HepG2 (cell line): ENCODE data around the gene HHIPL1. TPM values are rescaled to one million over a fixed set of nuclear protein-coding genes. Genes with fewer than 3 reads are reported as not detected.

Experiments used
- GATAD2A ChIP-seq: IDR thresholded peaks from 2 replicates; pipeline ENCODE4 v1.6.1; 2016
- KIAA2018 ChIP-seq: sonication (generic); formaldehyde crosslinking; IDR thresholded peaks from 2 replicates; pipeline ENCODE4 v1.5.0; 2020; ENCODE audit warnings: mild to moderate bottlenecking, missing genetic modification reagents, borderline replicate concordance
- NFKB2 ChIP-seq: sonication (generic); formaldehyde crosslinking; IDR thresholded peaks from 2 replicates; pipeline ENCODE4 v1.4.0; 2020; ENCODE audit warnings: missing genetic modification reagents, borderline replicate concordance
- SKI ChIP-seq: fragments of 450-650 bp; IDR thresholded peaks from one replicate; pipeline ENCODE4 v1.6.1; 2018; ENCODE audit warnings: mild to moderate bottlenecking; ENCODE audit not compliant: partially characterized antibody
- SMAD1 ChIP-seq: sonication (generic); formaldehyde crosslinking; IDR thresholded peaks from 2 replicates; pipeline ENCODE4 v1.4.0; 2020; ENCODE audit warnings: missing genetic modification reagents, low read depth, mild to moderate bottlenecking, borderline replicate concordance
- SRSF4 ChIP-seq: fragments of 200-400 bp; formaldehyde crosslinking; IDR thresholded peaks from one replicate; pipeline ENCODE4 v1.6.1; 2018; ENCODE audit warnings: mild to moderate bottlenecking, low read depth, low read length, moderate library complexity; ENCODE audit not compliant: poor library complexity, severe bottlenecking
- TAF15 ChIP-seq: fragments of 200-400 bp; formaldehyde crosslinking; IDR thresholded peaks from one replicate; pipeline ENCODE4 v1.6.1; 2018; ENCODE audit warnings: mild to moderate bottlenecking, low read depth, low read length; ENCODE audit not compliant: poor library complexity, severe bottlenecking
- U2AF2 ChIP-seq: fragments of 200-400 bp; formaldehyde crosslinking; IDR thresholded peaks from 2 replicates; pipeline ENCODE4 v1.6.1; 2017; ENCODE audit warnings: low read depth, mild to moderate bottlenecking, low read length
- ZNF709 ChIP-seq: sonication (generic); formaldehyde crosslinking; IDR thresholded peaks from 2 replicates; pipeline ENCODE4 v1.5.0; 2020; ENCODE audit warnings: mild to moderate bottlenecking, missing genetic modification reagents
- polyA plus RNA-seq, 8 experiments: library from polyadenylated mRNA; depleted of rRNA in 3 of 8; stranded (reverse) in 7 of 8; unstranded in 1 of 8; fragments of >200 nt; fragmentation: Illumina TruSeq in 4 of 8; extraction: Trizol in 4 of 8; gene quantifications; 2 replicates each; pipeline versions ENCODE4 v1.2.1 to v1.2.3, GENCODE V29; 2011 to 2016; ENCODE audit warnings: low read depth in 4 of 8, missing spikeins in 1 of 8, mixed read lengths in 1 of 8; ENCODE audit not compliant: insufficient read depth in 1 of 8
- total RNA-seq, 5 experiments: library from RNA; depleted of rRNA; stranded (reverse); fragments of >200 nt; fragmentation: Illumina TruSeq; extraction: Trizol; gene quantifications; 2 replicates each; pipeline ENCODE4 v1.2.3, GENCODE V29; 2016; ENCODE audit warnings: low read depth in 1 of 5
- TF ChIP-seq, protein P1 (sequence below): sonication (generic); formaldehyde crosslinking; IDR thresholded peaks from 2 replicates; pipeline ENCODE4 v1.4.0; 2020; ENCODE audit warnings: mild to moderate bottlenecking, missing genetic modification reagents
- TF ChIP-seq, protein P2 (sequence below): sonication (generic); formaldehyde crosslinking; IDR thresholded peaks from 2 replicates; pipeline ENCODE4 v1.5.1; 2020; ENCODE audit warnings: mild to moderate bottlenecking, missing genetic modification reagents, moderate library complexity

The HHIPL1 gene
- total and polyA plus RNA-seq, 2 of the 13 experiments (the other 11 are each of a cell fraction or from before 2014, with no cell fraction given): not detected

DNA sequence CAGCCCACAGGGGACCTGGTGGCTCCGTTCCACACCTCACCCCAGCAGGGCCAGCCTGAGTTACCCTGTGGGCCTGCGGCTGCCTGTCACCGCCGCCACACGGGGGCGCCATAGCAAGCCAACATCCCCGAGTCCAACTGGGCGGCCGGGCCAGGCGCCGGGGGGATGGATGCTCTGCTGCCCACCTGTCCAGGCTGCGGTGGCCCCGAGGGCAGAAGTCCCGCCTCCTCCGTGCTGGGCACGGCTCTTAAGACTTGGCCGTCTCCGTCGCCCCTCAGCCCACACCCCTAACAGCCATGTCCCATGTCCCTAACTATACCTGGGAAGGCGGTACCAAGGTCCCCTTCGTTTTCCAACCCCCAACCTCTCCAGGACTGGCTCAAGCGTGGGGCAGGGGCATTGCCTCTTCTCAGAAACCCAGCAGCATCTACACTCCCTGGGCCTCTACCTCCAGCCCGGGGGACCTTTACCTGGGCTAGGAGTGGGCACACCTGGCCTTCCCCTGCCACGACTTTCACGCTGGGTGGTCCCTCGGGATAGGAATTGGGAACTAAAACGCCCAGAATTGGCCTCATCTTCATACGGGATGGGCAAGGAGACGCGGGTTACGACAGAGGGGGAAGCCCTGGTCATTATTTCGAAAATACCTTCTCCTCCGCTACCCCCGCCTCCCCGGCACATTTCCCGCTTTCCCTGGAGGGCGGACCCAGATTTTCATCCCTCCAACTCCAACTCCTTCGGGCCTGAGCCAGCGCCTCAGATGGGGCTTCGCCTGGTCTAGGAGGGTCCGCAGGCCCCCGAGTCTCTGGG is 38.1 kb downstream of the HHIPL1 start (continued):
- TF ChIP-seq KIAA2018 (no peak), ZNF709 (CRISPR knock-in tag) (0 out of 2 replicates have a peak, but pooled peaks have one; percentile 21), TAF15 (no peak), GATAD2A (peak; percentile 24; the same call in 1 of the 2 replicates), U2AF2 (no peak), SRSF4 (no peak), SMAD1 (CRISPR knock-in tag) (no peak), SKI (peak; percentile 8), NFKB2 (CRISPR knock-in tag) (peak; percentile 21; the same call in 1 of the 2 replicates)
- TF ChIP-seq, protein P1, sequence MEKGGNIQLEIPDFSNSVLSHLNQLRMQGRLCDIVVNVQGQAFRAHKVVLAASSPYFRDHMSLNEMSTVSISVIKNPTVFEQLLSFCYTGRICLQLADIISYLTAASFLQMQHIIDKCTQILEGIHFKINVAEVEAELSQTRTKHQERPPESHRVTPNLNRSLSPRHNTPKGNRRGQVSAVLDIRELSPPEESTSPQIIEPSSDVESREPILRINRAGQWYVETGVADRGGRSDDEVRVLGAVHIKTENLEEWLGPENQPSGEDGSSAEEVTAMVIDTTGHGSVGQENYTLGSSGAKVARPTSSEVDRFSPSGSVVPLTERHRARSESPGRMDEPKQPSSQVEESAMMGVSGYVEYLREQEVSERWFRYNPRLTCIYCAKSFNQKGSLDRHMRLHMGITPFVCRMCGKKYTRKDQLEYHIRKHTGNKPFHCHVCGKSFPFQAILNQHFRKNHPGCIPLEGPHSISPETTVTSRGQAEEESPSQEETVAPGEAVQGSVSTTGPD (CRISPR knock-in tag): no peak
- TF ChIP-seq, protein P2, sequence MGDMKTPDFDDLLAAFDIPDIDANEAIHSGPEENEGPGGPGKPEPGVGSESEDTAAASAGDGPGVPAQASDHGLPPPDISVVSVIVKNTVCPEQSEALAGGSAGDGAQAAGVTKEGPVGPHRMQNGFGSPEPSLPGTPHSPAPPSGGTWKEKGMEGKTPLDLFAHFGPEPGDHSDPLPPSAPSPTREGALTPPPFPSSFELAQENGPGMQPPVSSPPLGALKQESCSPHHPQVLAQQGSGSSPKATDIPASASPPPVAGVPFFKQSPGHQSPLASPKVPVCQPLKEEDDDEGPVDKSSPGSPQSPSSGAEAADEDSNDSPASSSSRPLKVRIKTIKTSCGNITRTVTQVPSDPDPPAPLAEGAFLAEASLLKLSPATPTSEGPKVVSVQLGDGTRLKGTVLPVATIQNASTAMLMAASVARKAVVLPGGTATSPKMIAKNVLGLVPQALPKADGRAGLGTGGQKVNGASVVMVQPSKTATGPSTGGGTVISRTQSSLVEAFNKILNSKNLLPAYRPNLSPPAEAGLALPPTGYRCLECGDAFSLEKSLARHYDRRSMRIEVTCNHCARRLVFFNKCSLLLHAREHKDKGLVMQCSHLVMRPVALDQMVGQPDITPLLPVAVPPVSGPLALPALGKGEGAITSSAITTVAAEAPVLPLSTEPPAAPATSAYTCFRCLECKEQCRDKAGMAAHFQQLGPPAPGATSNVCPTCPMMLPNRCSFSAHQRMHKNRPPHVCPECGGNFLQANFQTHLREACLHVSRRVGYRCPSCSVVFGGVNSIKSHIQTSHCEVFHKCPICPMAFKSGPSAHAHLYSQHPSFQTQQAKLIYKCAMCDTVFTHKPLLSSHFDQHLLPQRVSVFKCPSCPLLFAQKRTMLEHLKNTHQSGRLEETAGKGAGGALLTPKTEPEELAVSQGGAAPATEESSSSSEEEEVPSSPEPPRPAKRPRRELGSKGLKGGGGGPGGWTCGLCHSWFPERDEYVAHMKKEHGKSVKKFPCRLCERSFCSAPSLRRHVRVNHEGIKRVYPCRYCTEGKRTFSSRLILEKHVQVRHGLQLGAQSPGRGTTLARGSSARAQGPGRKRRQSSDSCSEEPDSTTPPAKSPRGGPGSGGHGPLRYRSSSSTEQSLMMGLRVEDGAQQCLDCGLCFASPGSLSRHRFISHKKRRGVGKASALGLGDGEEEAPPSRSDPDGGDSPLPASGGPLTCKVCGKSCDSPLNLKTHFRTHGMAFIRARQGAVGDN (CRISPR knock-in tag): peak; percentile 55; the same call in 1 of the 2 replicates
